Fibroblast of lung (primary cell): Measurements from ENCODE around the gene CBFA2T2.

Experiments
- EZH2 ChIP-seq: IDR thresholded peaks from 2 replicates; pipeline ENCODE4 v1.5.1; 2012; ENCODE audit warnings: low read length, control low read depth, mild to moderate bottlenecking; ENCODE audit errors: missing control alignments
- TF ChIP-seq, protein P1 (sequence below), 2 donors: IDR thresholded peaks in 1 of 2; conservative IDR thresholded peaks in 1 of 2; 1 replicate in 1 of 2; 2 replicates in 1 of 2; pipeline ENCODE4 v1.5.1; 2011 to 2012; ENCODE audit warnings: low read length in 2 of 2, control low read depth in 1 of 2, inconsistent platforms in 1 of 2, low read depth in 1 of 2, mild to moderate bottlenecking in 1 of 2

DNA sequence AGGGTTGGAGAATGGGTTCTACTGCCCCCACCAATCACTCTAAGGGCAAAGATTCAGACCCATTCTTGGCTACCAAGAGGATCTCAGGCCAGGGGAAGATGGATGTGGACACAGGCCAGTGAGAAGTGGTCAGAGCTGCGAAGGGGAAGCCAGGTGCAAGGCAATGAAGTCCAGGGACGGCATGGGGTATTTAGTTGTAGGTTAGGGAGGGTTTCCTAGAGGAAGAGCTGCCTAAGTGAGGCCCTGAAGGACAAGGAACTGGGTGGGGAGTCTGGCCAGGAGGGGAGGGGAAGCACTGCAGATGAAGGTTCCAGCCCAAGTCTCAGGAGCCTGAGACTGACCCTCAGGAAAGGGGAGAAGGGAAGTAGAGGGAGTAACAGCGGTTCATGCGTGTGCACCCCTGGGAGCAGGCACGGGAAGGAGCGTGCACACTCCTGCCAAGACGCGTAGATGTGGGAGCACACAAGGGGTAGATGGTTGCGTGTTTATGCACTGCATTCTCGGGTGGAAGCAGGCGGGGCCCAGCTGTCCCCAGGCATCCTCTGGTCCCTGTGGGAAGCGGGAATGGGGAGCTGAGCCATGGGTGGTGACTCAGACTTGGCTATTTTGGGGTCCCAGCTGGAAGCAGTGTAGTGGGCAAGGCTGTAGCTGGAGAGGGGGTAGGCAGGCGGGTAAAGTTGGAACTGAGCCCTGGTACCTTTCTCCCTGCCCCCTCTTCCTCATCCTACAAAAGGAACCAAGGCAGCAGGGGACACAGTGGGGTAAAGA, 180.2 kb downstream of the CBFA2T2 start:
- no peak for TF ChIP-seq EZH2
- TF ChIP-seq, protein P1, sequence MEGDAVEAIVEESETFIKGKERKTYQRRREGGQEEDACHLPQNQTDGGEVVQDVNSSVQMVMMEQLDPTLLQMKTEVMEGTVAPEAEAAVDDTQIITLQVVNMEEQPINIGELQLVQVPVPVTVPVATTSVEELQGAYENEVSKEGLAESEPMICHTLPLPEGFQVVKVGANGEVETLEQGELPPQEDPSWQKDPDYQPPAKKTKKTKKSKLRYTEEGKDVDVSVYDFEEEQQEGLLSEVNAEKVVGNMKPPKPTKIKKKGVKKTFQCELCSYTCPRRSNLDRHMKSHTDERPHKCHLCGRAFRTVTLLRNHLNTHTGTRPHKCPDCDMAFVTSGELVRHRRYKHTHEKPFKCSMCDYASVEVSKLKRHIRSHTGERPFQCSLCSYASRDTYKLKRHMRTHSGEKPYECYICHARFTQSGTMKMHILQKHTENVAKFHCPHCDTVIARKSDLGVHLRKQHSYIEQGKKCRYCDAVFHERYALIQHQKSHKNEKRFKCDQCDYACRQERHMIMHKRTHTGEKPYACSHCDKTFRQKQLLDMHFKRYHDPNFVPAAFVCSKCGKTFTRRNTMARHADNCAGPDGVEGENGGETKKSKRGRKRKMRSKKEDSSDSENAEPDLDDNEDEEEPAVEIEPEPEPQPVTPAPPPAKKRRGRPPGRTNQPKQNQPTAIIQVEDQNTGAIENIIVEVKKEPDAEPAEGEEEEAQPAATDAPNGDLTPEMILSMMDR (conservative IDR thresholded peaks at IDR 0.05 in 1 of 2, IDR thresholded peaks at IDR 0.05 in 1 of 2; ENCODE audit: low read depth in 1 of 2, low read length in 2 of 2), result no peak
